Neural progenitor cell (in vitro differentiated cells): ENCODE data around the gene HTR7. TPM values are rescaled to one million over a fixed set of nuclear protein-coding genes. Genes with fewer than 3 reads are reported as not detected.

Source experiments
- DNase-seq: peaks from one replicate; pipeline ENCODE4 v3.0.0-alpha.2; 2016; ENCODE audit warnings: low spot score
- H2AFZ ChIP-seq: fragments of 200-600 bp; sonication (generic); replicated peaks from 2 replicates; pipeline ENCODE4 v1.6.1; 2016; ENCODE audit warnings: antibody characterized with exemption
- H3F3A ChIP-seq: fragments of 200-600 bp; sonication (generic); 2 replicates; pipeline ENCODE4 v1.6.1; 2016; ENCODE audit warnings: antibody characterized with exemption, low read depth
- H3K27ac ChIP-seq: fragments of 200-600 bp; sonication (generic); 2 replicates; pipeline ENCODE4 v1.5.1; 2016; ENCODE audit warnings: mild to moderate bottlenecking
- H3K27me3 ChIP-seq: fragments of 200-600 bp; sonication (generic); 2 replicates; pipeline ENCODE4 v1.6.1; 2016; ENCODE audit warnings: mild to moderate bottlenecking, moderate library complexity
- H3K36me3 ChIP-seq: fragments of 200-600 bp; sonication (generic); 2 replicates; pipeline ENCODE4 v1.5.1; 2016
- H3K4me1 ChIP-seq: fragments of 200-600 bp; sonication (generic); 2 replicates; pipeline ENCODE4 v1.6.1; 2016; ENCODE audit warnings: mixed run types
- H3K4me2 ChIP-seq: fragments of 200-600 bp; sonication (generic); 2 replicates; pipeline ENCODE4 v1.6.1; 2016
- H3K4me3 ChIP-seq: fragments of 200-600 bp; sonication (generic); 2 replicates; pipeline ENCODE4 v1.5.1; 2016
- H3K79me2 ChIP-seq: fragments of 200-600 bp; sonication (generic); 2 replicates; pipeline ENCODE4 v1.6.1; 2016; ENCODE audit warnings: low read depth
- H3K9ac ChIP-seq: fragments of 200-600 bp; sonication (generic); 2 replicates; pipeline ENCODE4 v1.6.1; 2016
- H3K9me3 ChIP-seq: fragments of 200-600 bp; sonication (generic); 2 replicates; pipeline ENCODE4 v1.5.1; 2016; ENCODE audit warnings: low read depth
- H4K20me1 ChIP-seq: fragments of 200-600 bp; sonication (generic); 2 replicates; pipeline ENCODE4 v1.6.1; 2016; ENCODE audit warnings: low read depth
- H3K27ac Mint-ChIP-seq: 3 replicates; pipeline ENCODE4 v1.8.0; 2021; ENCODE audit warnings: mixed read lengths
- H3K27me3 Mint-ChIP-seq: 2 replicates; pipeline ENCODE4 v1.8.0; 2022; ENCODE audit warnings: low read depth, mild to moderate bottlenecking, inconsistent platforms, moderate library complexity, mixed read lengths; ENCODE audit not compliant: insufficient read depth
- H3K36me3 Mint-ChIP-seq: 3 replicates; pipeline ENCODE4 v1.8.0; 2021; ENCODE audit warnings: mixed read lengths
- H3K4me1 Mint-ChIP-seq: 3 replicates; pipeline ENCODE4 v1.8.0; 2021; ENCODE audit warnings: mixed read lengths
- H3K4me3 Mint-ChIP-seq: 3 replicates; pipeline ENCODE4 v1.8.0; 2021; ENCODE audit warnings: mild to moderate bottlenecking, moderate library complexity, mixed read lengths
- H3K9me3 Mint-ChIP-seq: 3 replicates; pipeline ENCODE4 v1.8.0; 2020; ENCODE audit warnings: mixed read lengths
- EZH2 ChIP-seq: fragments of 200-600 bp; sonication (generic); IDR thresholded peaks from 2 replicates; pipeline ENCODE4 v1.6.1; 2017; ENCODE audit warnings: antibody characterized with exemption, mild to moderate bottlenecking, moderate library complexity
- EZH2phosphoT487 ChIP-seq: fragments of 200-600 bp; sonication (generic); IDR thresholded peaks from 2 replicates; pipeline ENCODE4 v1.6.1; 2017; ENCODE audit warnings: antibody characterized with exemption
- total RNA-seq: library from RNA; depleted of rRNA; stranded (reverse); fragments of >200 nt; gene quantifications from 2 replicates; pipeline ENCODE4 v1.2.3, GENCODE V29; 2015; ENCODE audit warnings: low replicate concordance
- TF ChIP-seq, protein P1 (sequence below): fragments of 200-600 bp; sonication (generic); IDR thresholded peaks from 2 replicates; pipeline ENCODE4 v1.5.1; 2017; ENCODE audit warnings: antibody characterized with exemption, mild to moderate bottlenecking

Gene HTR7
- total RNA-seq, 1 donor from 2014 or later: not detected

DNA sequence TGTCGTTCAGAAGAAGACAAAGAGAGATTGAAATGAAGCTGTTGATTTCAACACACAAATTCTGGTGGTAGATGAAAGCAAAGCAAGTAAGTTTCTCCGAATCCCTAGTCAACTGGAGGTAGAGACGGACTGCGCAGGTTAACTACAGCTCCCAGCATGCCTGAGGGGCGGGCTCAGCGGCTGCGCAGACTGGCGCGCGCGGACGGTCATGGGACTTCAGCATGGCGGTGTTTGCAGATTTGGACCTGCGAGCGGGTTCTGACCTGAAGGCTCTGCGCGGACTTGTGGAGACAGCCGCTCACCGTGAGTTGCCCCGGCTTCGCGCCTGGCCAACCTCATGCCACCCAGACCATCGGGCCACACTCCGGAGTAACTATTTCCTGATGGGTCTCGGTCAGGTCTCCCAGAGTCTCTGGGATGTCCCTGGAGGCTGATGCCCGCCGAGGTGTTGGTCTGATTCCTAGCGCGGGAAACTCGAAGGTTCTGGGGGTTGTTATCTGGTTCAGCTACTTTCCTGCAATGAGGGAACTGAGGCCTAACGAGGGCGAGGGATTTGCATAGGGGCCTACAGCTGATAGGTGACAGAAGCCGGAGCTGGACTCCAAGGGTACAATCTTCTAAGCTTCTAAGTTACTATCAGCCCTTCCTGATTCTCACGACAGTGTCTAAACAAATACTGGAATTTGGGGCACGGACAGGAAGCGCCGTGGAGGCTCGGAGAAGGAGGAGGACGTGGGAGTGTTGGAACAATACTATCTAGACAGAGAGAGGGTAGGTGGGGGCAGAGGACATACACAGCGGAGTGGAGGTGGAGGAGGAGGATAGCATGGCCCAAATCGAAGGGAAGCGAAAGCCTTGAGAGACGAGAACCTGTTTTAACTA, 14.2 kb upstream of the HTR7 start, which contains the start of gene RPP30:
Gene RPP30 (plus strand): TSS at position 209 of the 882 bp plus-strand sequence. CDS start 13 bp downstream, at position 222.
- Histone ChIP-seq H3K27ac (no peak within 1 kb of the TSS), H3K36me3 (no peaks in the 10 kb centered on the region), H3K4me1 (peaks cover 7% of the 10 kb centered on the region), H3K9me3 (peaks cover 10% of the 10 kb centered on the region), H3K9ac (peak within 1 kb of the TSS; percentile 78), H3K79me2 (peaks cover 31% of the 10 kb centered on the region), H2AFZ (peak within 1 kb of the TSS; percentile 100), H3K4me2 (peak within 1 kb of the TSS; percentile 83), H3K27me3 (no peaks in the 10 kb centered on the region), H3F3A (no peaks in the 10 kb centered on the region), H4K20me1 (peaks cover 21% of the 10 kb centered on the region), H3K4me3 (peak within 1 kb of the TSS; percentile 95)
- Mint-ChIP-seq H3K9me3 (peaks cover 20% of the 10 kb centered on the region), H3K36me3 (no peaks in the 10 kb centered on the region), H3K4me1 (peaks cover 21% of the 10 kb centered on the region), H3K27me3 (peaks cover 6% of the 10 kb centered on the region), H3K27ac (peak within 1 kb of the TSS; percentile 97), H3K4me3 (peak within 1 kb of the TSS; percentile 97)
- TF ChIP-seq EZH2phosphoT487: no peak
- DNase-seq: peak; percentile 89

DNA sequence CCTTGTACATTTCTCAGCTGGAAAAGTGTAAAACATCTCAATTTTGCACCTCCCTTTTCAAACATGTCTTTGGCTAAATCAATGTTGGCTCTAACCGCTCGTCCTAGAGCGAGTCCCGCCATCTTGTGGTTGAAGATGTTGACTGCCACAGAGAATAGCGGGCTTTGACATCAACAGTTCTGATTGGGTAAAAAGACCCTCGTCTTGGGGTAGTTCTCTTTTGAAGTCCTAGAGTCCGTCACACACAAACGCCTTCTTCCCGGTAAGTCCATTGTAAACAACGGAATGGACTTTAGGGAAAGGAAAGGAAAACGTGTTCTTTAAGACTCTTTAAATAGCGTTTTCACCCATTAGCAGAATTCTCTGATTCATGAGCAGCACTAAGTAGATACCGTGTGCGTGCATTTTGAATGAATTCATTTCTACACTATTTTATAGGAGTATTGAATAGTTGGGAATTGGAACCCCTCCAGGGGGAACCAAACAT, 13.5 kb upstream of the HTR7 start:
- peak overlapping the region; percentile 100 for H2AFZ ChIP-seq
- H3K4me2 ChIP-seq: peak overlapping the region; percentile 83
- peak overlapping the region; percentile 97 for H3K4me3 Mint-ChIP-seq
- peaks cover 31% of the 10 kb centered on the region for H3K79me2 ChIP-seq
- TF ChIP-seq EZH2phosphoT487 (no peak), EZH2 (no peak)
- TF ChIP-seq, protein P1, sequence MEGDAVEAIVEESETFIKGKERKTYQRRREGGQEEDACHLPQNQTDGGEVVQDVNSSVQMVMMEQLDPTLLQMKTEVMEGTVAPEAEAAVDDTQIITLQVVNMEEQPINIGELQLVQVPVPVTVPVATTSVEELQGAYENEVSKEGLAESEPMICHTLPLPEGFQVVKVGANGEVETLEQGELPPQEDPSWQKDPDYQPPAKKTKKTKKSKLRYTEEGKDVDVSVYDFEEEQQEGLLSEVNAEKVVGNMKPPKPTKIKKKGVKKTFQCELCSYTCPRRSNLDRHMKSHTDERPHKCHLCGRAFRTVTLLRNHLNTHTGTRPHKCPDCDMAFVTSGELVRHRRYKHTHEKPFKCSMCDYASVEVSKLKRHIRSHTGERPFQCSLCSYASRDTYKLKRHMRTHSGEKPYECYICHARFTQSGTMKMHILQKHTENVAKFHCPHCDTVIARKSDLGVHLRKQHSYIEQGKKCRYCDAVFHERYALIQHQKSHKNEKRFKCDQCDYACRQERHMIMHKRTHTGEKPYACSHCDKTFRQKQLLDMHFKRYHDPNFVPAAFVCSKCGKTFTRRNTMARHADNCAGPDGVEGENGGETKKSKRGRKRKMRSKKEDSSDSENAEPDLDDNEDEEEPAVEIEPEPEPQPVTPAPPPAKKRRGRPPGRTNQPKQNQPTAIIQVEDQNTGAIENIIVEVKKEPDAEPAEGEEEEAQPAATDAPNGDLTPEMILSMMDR: peak; percentile 72
- peaks cover 21% of the 10 kb centered on the region for H3K4me1 Mint-ChIP-seq
- H3K36me3 Mint-ChIP-seq: no peaks in the 10 kb centered on the region
- H3K4me3 ChIP-seq: peak overlapping the region; percentile 95
- peaks cover 20% of the 10 kb centered on the region for H4K20me1 ChIP-seq
- H3K27me3 ChIP-seq: no peaks in the 10 kb centered on the region
- H3K9ac ChIP-seq: no peak overlapping the region
- peak; percentile 88 for DNase-seq
- H3K4me1 ChIP-seq: peaks cover 7% of the 10 kb centered on the region
- H3K27ac Mint-ChIP-seq: peak overlapping the region; percentile 97
- no peaks in the 10 kb centered on the region for H3F3A ChIP-seq
- H3K9me3 Mint-ChIP-seq: peaks cover 20% of the 10 kb centered on the region
- H3K27me3 Mint-ChIP-seq: peaks cover 6% of the 10 kb centered on the region
- peaks cover 10% of the 10 kb centered on the region for H3K9me3 ChIP-seq
- H3K27ac ChIP-seq: no peak overlapping the region
- no peaks in the 10 kb centered on the region for H3K36me3 ChIP-seq

DNA sequence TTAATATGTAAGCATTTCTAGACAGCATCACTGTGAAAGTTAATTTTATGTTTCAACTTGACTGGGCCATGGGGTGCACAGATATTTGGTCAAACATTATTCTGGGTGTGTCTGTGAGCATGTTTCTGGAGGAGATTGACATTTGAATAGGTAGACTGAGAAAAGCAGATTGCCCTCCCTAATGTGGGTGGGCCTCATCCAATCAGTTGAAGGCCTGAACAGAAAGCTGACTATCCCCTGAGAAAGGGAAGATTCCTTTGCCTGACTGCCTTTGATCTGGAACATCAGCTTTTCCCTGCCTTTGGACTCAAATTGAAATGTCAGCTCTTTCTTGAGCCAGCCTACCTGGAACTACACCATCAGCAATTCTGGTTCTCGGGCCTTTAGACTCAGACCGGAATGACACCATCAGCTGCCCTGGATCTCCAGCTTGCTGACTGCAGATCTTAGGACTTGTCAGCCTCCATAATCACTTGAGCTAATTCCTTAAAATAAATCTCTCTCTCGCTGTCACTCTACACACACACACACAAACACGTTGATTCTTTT, 8.3 kb upstream of the HTR7 start:
- H3K4me1 Mint-ChIP-seq: peaks cover 2% of the 10 kb centered on the region
- no peaks in the 10 kb centered on the region for H3K4me1 ChIP-seq
- no peaks in the 10 kb centered on the region for H4K20me1 ChIP-seq
- no peaks in the 10 kb centered on the region for H3K27me3 ChIP-seq
- H3K4me2 ChIP-seq: no peak overlapping the region
- H3K4me3 Mint-ChIP-seq: no peak overlapping the region
- no peaks in the 10 kb centered on the region for H3F3A ChIP-seq
- H3K9me3 ChIP-seq: peaks cover 10% of the 10 kb centered on the region
- H3K27me3 Mint-ChIP-seq: peaks cover 7% of the 10 kb centered on the region
- H3K27ac ChIP-seq: no peak overlapping the region
- TF ChIP-seq, protein P1: no peak
- TF ChIP-seq EZH2: no peak
- TF ChIP-seq EZH2phosphoT487: no peak
- no peak overlapping the region for H3K27ac Mint-ChIP-seq
- no peaks in the 10 kb centered on the region for H3K36me3 Mint-ChIP-seq
- DNase-seq: no peak
- H2AFZ ChIP-seq: no peak overlapping the region
- no peak overlapping the region for H3K9ac ChIP-seq
- H3K79me2 ChIP-seq: no peaks in the 10 kb centered on the region
- no peak overlapping the region for H3K4me3 ChIP-seq
- no peaks in the 10 kb centered on the region for H3K36me3 ChIP-seq
- peaks cover 18% of the 10 kb centered on the region for H3K9me3 Mint-ChIP-seq
